Smooth muscle cell (in vitro differentiated cells): ENCODE results near the gene INTU. TPM values are rescaled to one million over a fixed set of nuclear protein-coding genes. Genes with fewer than 3 reads are reported as not detected.

ENCODE experiments used
- DNase-seq: peaks from one replicate; lab custom pipeline; 2025; ENCODE audit not compliant: unreplicated experiment; lab: John Stamatoyannopoulos, UW
- H2AFZ ChIP-seq: fragments of 200-600 bp; sonication (generic); 2 replicates; pipeline ENCODE4 v1.6.0; 2016; ENCODE audit warnings: antibody characterized with exemption, low read depth, mild to moderate bottlenecking
- H3F3A ChIP-seq: fragments of 200-600 bp; sonication (generic); 2 replicates; pipeline ENCODE4 v1.6.0; 2017; ENCODE audit warnings: antibody characterized with exemption, low read depth
- H3K27ac ChIP-seq: fragments of 200-600 bp; sonication (generic); 2 replicates; pipeline ENCODE4 v1.5.1; 2016; ENCODE audit warnings: low read depth, mild to moderate bottlenecking
- H3K27me3 ChIP-seq: fragments of 200-600 bp; sonication (generic); 2 replicates; pipeline ENCODE4 v1.6.1; 2016; ENCODE audit warnings: low read depth, mild to moderate bottlenecking
- H3K36me3 ChIP-seq: fragments of 200-600 bp; sonication (generic); 2 replicates; pipeline ENCODE4 v1.5.1; 2016; ENCODE audit warnings: low read depth
- H3K4me1 ChIP-seq: fragments of 200-600 bp; sonication (generic); 2 replicates; pipeline ENCODE4 v1.5.1; 2016; ENCODE audit warnings: low read depth
- H3K4me2 ChIP-seq: fragments of 200-600 bp; sonication (generic); 2 replicates; pipeline ENCODE4 v1.6.0; 2016; ENCODE audit warnings: mild to moderate bottlenecking
- H3K4me3 ChIP-seq: fragments of 200-600 bp; sonication (generic); 2 replicates; pipeline ENCODE4 v1.5.1; 2016; ENCODE audit warnings: mild to moderate bottlenecking
- H3K79me2 ChIP-seq: fragments of 200-600 bp; sonication (generic); 2 replicates; pipeline ENCODE4 v1.6.0; 2016; ENCODE audit warnings: low read depth, mild to moderate bottlenecking
- H3K9ac ChIP-seq: fragments of 200-600 bp; sonication (generic); 2 replicates; pipeline ENCODE4 v1.6.0; 2016; ENCODE audit warnings: low read depth
- H3K9me3 ChIP-seq: fragments of 200-600 bp; sonication (generic); replicated peaks from 2 replicates; pipeline ENCODE4 v1.5.1; 2016; ENCODE audit warnings: low read depth
- H4K20me1 ChIP-seq: fragments of 200-600 bp; sonication (generic); 2 replicates; pipeline ENCODE4 v1.6.0; 2016; ENCODE audit warnings: low read depth
- CTCF ChIP-seq: fragments of 200-600 bp; sonication (generic); IDR thresholded peaks from 2 replicates; pipeline ENCODE4 v1.5.1; 2017; ENCODE audit warnings: borderline replicate concordance, mild to moderate bottlenecking, antibody characterized with exemption; ENCODE audit not compliant: insufficient read depth, poor library complexity, severe bottlenecking
- WGBS: methylation state at CpG from one replicate; pipeline ENCODE4 v1.1.7; 2016; ENCODE audit warnings: low lambda C conversion rate; 5-methylcytosine and 5-hydroxymethylcytosine counted together
- polyA plus RNA-seq: library from polyadenylated mRNA; unstranded; fragments of >200 nt; fragmentation: Nextera tagmentation; extraction: Ambion mirVana; gene quantifications from 2 replicates; pipeline ENCODE4 v1.2.1, GENCODE V29; 2016
- total RNA-seq: library from RNA; depleted of rRNA; stranded (reverse); fragments of >200 nt; gene quantifications from 2 replicates; pipeline ENCODE4 v1.2.3, GENCODE V29; 2014

Gene INTU
- total and polyA plus RNA-seq, 2 experiments from 2014 or later: 4.3 to 32.8 TPM

- Histone ChIP-seq H3K9ac (no peak overlapping the region), H3K9me3 (no peaks in the 10 kb centered on the region), H2AFZ (peak overlapping the region; percentile 18), H3K27me3 (peaks cover 5% of the 10 kb centered on the region), H3K4me2 (no peak overlapping the region), H4K20me1 (no peaks in the 10 kb centered on the region), H3K4me1 (peaks cover 3% of the 10 kb centered on the region), H3K4me3 (no peak overlapping the region), H3K79me2 (no peaks in the 10 kb centered on the region), H3K27ac (no peak overlapping the region), H3F3A (no peaks in the 10 kb centered on the region), H3K36me3 (no peaks in the 10 kb centered on the region)
- WGBS: 58% methylated on average over 5 of the region's 5 CpGs
- no peak for DNase-seq
- TF ChIP-seq CTCF: no peak
Observed at GRCh38 chr4:127609484-127609883, 23.3 kb upstream of the INTU start.

GRCh38 chr4:127610488-127610887 is 22.3 kb upstream of the INTU start:
- Histone ChIP-seq H4K20me1 (no peaks in the 10 kb centered on the region), H3K9me3 (no peaks in the 10 kb centered on the region), H3K79me2 (no peaks in the 10 kb centered on the region), H3K27me3 (peaks cover 6% of the 10 kb centered on the region), H2AFZ (no peak overlapping the region), H3F3A (no peaks in the 10 kb centered on the region), H3K4me1 (no peaks in the 10 kb centered on the region), H3K4me2 (no peak overlapping the region), H3K4me3 (no peak overlapping the region), H3K9ac (no peak overlapping the region), H3K36me3 (no peaks in the 10 kb centered on the region), H3K27ac (no peak overlapping the region)
- no peak for TF ChIP-seq CTCF
- WGBS: 89% methylated on average over 3 of the region's 3 CpGs
- DNase-seq: no peak

GRCh38 chr4:127616898-127617297 is 15.9 kb upstream of the INTU start:
- H3K9ac ChIP-seq: no peak overlapping the region
- no peak overlapping the region for H3K4me2 ChIP-seq
- no peaks in the 10 kb centered on the region for H3K79me2 ChIP-seq
- H3K4me1 ChIP-seq: no peaks in the 10 kb centered on the region
- 75% methylated on average over 2 of the region's 2 CpGs for WGBS
- no peak overlapping the region for H2AFZ ChIP-seq
- no peaks in the 10 kb centered on the region for H3K9me3 ChIP-seq
- H3K4me3 ChIP-seq: no peak overlapping the region
- no peak for TF ChIP-seq CTCF
- peaks cover 41% of the 10 kb centered on the region for H3K27me3 ChIP-seq
- H3K27ac ChIP-seq: no peak overlapping the region
- no peaks in the 10 kb centered on the region for H3F3A ChIP-seq
- H4K20me1 ChIP-seq: no peaks in the 10 kb centered on the region
- no peak for DNase-seq
- no peaks in the 10 kb centered on the region for H3K36me3 ChIP-seq

- H3K36me3 ChIP-seq: no peaks in the 10 kb centered on the region
- no peak overlapping the region for H3K4me2 ChIP-seq
- DNase-seq: no peak
- no peak overlapping the region for H3K4me3 ChIP-seq
- H3K27me3 ChIP-seq: peaks cover 54% of the 10 kb centered on the region
- no peaks in the 10 kb centered on the region for H3K79me2 ChIP-seq
- H3K9ac ChIP-seq: no peak overlapping the region
- H4K20me1 ChIP-seq: no peaks in the 10 kb centered on the region
- no peaks in the 10 kb centered on the region for H3K9me3 ChIP-seq
- no peak for TF ChIP-seq CTCF
- no peak overlapping the region for H3K27ac ChIP-seq
- H3F3A ChIP-seq: no peaks in the 10 kb centered on the region
- no peak overlapping the region for H2AFZ ChIP-seq
- H3K4me1 ChIP-seq: peaks cover 4% of the 10 kb centered on the region
Observed at GRCh38 chr4:127618427-127618826, 14.3 kb upstream of the INTU start.
